SK-N-SH (cell line): ENCODE results near the gene SECTM1. TPM values are rescaled to one million over a fixed set of nuclear protein-coding genes. Genes with fewer than 3 reads are reported as not detected.

Experiments
- CTCF ChIA-PET: fragments of 300-600, 350-600 bp; formaldehyde crosslinking; extraction: SDS; loops from one replicate; lab custom pipeline; 2021; lab: Yijun Ruan, JAX
- POLR2A ChIA-PET: fragments of 350-600 bp; sonication (Branson Sonifier 250); formaldehyde crosslinking; extraction: SDS; loops from one replicate; lab custom pipeline; 2020; ENCODE audit warnings: antibody characterized with exemption, inconsistent platforms; lab: Yijun Ruan, JAX
- DNase-seq: peaks from one replicate; pipeline ENCODE4 v3.0.0; 2012
- H2AFZ ChIP-seq: fragments of 200-600 bp; sonication (generic); 2 replicates; pipeline ENCODE4 v1.8.1; 2016; ENCODE audit warnings: antibody characterized with exemption, mild to moderate bottlenecking, low read depth
- H3F3A ChIP-seq: fragments of 200-600 bp; sonication (generic); replicated peaks from 2 replicates; pipeline ENCODE3; 2016; ENCODE audit warnings: antibody characterized with exemption, mild to moderate bottlenecking; ENCODE audit not compliant: insufficient read depth
- H3K27ac ChIP-seq, 2 experiments: fragments of 200-500 bp in 1 of 2; fragments of 200-600 bp in 1 of 2; sonication (Bioruptor generic) in 1 of 2; sonication (generic), shearing (Covaris generic) in 1 of 2; 2 replicates each; pipeline versions ENCODE4 v1.5.1 to v1.6.1; 2014 to 2016; ENCODE audit warnings: low read depth in 2 of 2, inconsistent platforms in 1 of 2, low read length in 1 of 2, mild to moderate bottlenecking in 1 of 2, mixed read lengths in 1 of 2
- H3K27me3 ChIP-seq: fragments of 200-600 bp; sonication (generic), shearing (Covaris generic); 2 replicates; pipeline ENCODE4 v1.6.1; 2016; ENCODE audit warnings: mixed run types; ENCODE audit not compliant: insufficient read depth
- H3K36me3 ChIP-seq, 2 experiments: fragments of 200-500 bp in 1 of 2; fragments of 200-600 bp in 1 of 2; sonication (Bioruptor generic) in 1 of 2; sonication (generic) in 1 of 2; replicated peaks in 1 of 2; 2 replicates each; pipeline versions ENCODE3 to v1.5.1; 2014 to 2016; ENCODE audit warnings: low read length in 1 of 2, mild to moderate bottlenecking in 1 of 2; ENCODE audit not compliant: insufficient read depth in 2 of 2, control insufficient read depth in 1 of 2
- H3K4me1 ChIP-seq, 2 experiments: fragments of 200-500 bp in 1 of 2; fragments of 200-600 bp in 1 of 2; sonication (Bioruptor generic) in 1 of 2; sonication (generic), shearing (Covaris generic) in 1 of 2; 2 replicates each; pipeline versions ENCODE4 v1.5.1 to v1.6.1; 2014 to 2016; ENCODE audit warnings: low read depth in 1 of 2, low read length in 1 of 2, mixed run types in 1 of 2; ENCODE audit not compliant: insufficient read depth in 2 of 2, control insufficient read depth in 1 of 2
- H3K4me2 ChIP-seq: fragments of 200-600 bp; sonication (generic), shearing (Covaris generic); 2 replicates; pipeline ENCODE4 v1.6.1; 2017; ENCODE audit warnings: mixed run types
- H3K4me3 ChIP-seq, 2 experiments: fragments of 200-500 bp in 1 of 2; fragments of 200-600 bp in 1 of 2; sonication (Bioruptor generic) in 1 of 2; sonication (generic), shearing (Covaris generic) in 1 of 2; 2 replicates each; pipeline versions ENCODE4 v1.5.1 to v1.8.1; 2014 to 2016; ENCODE audit warnings: low read depth in 2 of 2, inconsistent platforms in 1 of 2, low read length in 1 of 2, mild to moderate bottlenecking in 1 of 2, mixed read lengths in 1 of 2, moderate library complexity in 1 of 2
- H3K79me2 ChIP-seq: fragments of 200-600 bp; sonication (generic); 2 replicates; pipeline ENCODE4 v1.8.1; 2017; ENCODE audit warnings: mild to moderate bottlenecking; ENCODE audit not compliant: insufficient read depth
- H3K9ac ChIP-seq: fragments of 200-600 bp; sonication (generic); 2 replicates; pipeline ENCODE4 v1.6.1; 2017; ENCODE audit warnings: mixed run types
- H3K9me2 ChIP-seq: fragments of 200-600 bp; sonication (generic); 2 replicates; pipeline ENCODE4 v1.6.1; 2017; ENCODE audit warnings: mixed run types
- H3K9me3 ChIP-seq: fragments of 200-600 bp; sonication (generic); 2 replicates; pipeline ENCODE4 v1.6.1; 2017; ENCODE audit warnings: mixed run types, mild to moderate bottlenecking, moderate library complexity
- H4K20me1 ChIP-seq: fragments of 200-600 bp; sonication (generic); 2 replicates; pipeline ENCODE4 v1.6.1; 2017; ENCODE audit warnings: mild to moderate bottlenecking, mixed run types; ENCODE audit not compliant: insufficient read depth
- CHD2 ChIP-seq: fragments of 150-350 bp; IDR thresholded peaks from 2 replicates; pipeline ENCODE4 v1.6.1; 2018; ENCODE audit warnings: low read length; ENCODE audit not compliant: partially characterized antibody
- ELF1 ChIP-seq: IDR thresholded peaks from 2 replicates; pipeline ENCODE4 v1.4.0; 2012
- EP300 ChIP-seq, 2 experiments: IDR thresholded peaks; 2 replicates each; pipeline versions ENCODE4 v1.4.0 to v1.6.1; 2012; ENCODE audit warnings: borderline replicate concordance in 1 of 2, low read depth in 1 of 2, low read length in 1 of 2
- EZH2phosphoT487 ChIP-seq: fragments of 200-600 bp; sonication (generic); IDR thresholded peaks from 2 replicates; pipeline ENCODE4 v1.6.1; 2017; ENCODE audit warnings: low read depth, mixed run types, mild to moderate bottlenecking, antibody characterized with exemption, moderate library complexity, borderline replicate concordance
- FOSL2 ChIP-seq: IDR thresholded peaks from 2 replicates; pipeline ENCODE4 v1.4.0; 2012; ENCODE audit warnings: low read depth, mild to moderate bottlenecking, moderate library complexity, borderline replicate concordance
- GATA2 ChIP-seq: sonication (generic); formaldehyde crosslinking; IDR thresholded peaks from 2 replicates; pipeline ENCODE4 v1.5.0; 2020; ENCODE audit warnings: mild to moderate bottlenecking, missing genetic modification reagents
- IRF3 ChIP-seq: fragments of 150-350 bp; IDR thresholded peaks from 2 replicates; pipeline ENCODE4 v1.6.1; 2016; ENCODE audit warnings: mild to moderate bottlenecking, low read depth, low read length
- JUND ChIP-seq: IDR thresholded peaks from 2 replicates; pipeline ENCODE4 v1.4.0; 2012
- MAX ChIP-seq: IDR thresholded peaks from 2 replicates; pipeline ENCODE4 v1.4.0; 2012; ENCODE audit warnings: low read depth
- MEF2A ChIP-seq: IDR thresholded peaks from 2 replicates; pipeline ENCODE4 v1.4.0; 2012; ENCODE audit warnings: low read depth, borderline replicate concordance
- MXI1 ChIP-seq: IDR thresholded peaks from 2 replicates; pipeline ENCODE4 v1.6.1; 2012; ENCODE audit warnings: mild to moderate bottlenecking, low read depth, low read length, improper control_type of control experiment
- NFIC ChIP-seq: IDR thresholded peaks from 2 replicates; pipeline ENCODE4 v1.4.0; 2012; ENCODE audit warnings: borderline replicate concordance
- POLR2AphosphoS5 ChIP-seq: IDR thresholded peaks from 2 replicates; pipeline ENCODE4 v1.6.1; 2012; ENCODE audit warnings: low read depth, low read length
- RCOR1 ChIP-seq: fragments of 150-350 bp; IDR thresholded peaks from 2 replicates; pipeline ENCODE4 v1.6.1; 2017; ENCODE audit warnings: antibody characterized with exemption, low read length
- REST ChIP-seq: IDR thresholded peaks from 2 replicates; pipeline ENCODE4 v1.6.1; 2012; ENCODE audit warnings: mild to moderate bottlenecking, low read depth, low read length, moderate library complexity
- RFX5 ChIP-seq: IDR thresholded peaks from 2 replicates; pipeline ENCODE4 v1.6.1; 2012; ENCODE audit warnings: mild to moderate bottlenecking, improper control_type of control experiment, low read length
- RXRA ChIP-seq: IDR thresholded peaks from 2 replicates; pipeline ENCODE4 v1.4.0; 2012; ENCODE audit warnings: low read depth, mild to moderate bottlenecking, borderline replicate concordance
- SIN3A ChIP-seq: IDR thresholded peaks from 2 replicates; pipeline ENCODE4 v1.6.1; 2012; ENCODE audit warnings: low read depth, mild to moderate bottlenecking, low read length, moderate library complexity, borderline replicate concordance
- TAF1 ChIP-seq: IDR thresholded peaks from 2 replicates; pipeline ENCODE4 v1.6.1; 2012; ENCODE audit warnings: low read depth, mild to moderate bottlenecking, low read length, moderate library complexity, borderline replicate concordance
- TCF12 ChIP-seq: IDR thresholded peaks from 2 replicates; pipeline ENCODE4 v1.4.0; 2012
- TEAD4 ChIP-seq: IDR thresholded peaks from 2 replicates; pipeline ENCODE4 v1.4.0; 2012; ENCODE audit warnings: mild to moderate bottlenecking, borderline replicate concordance; ENCODE audit not compliant: insufficient read depth
- ZBTB33 ChIP-seq: IDR thresholded peaks from 2 replicates; pipeline ENCODE4 v1.4.0; 2012; ENCODE audit warnings: low read depth, borderline replicate concordance
- WGBS: methylation state at CpG from one replicate; pipeline ENCODE4 v1.1.6; 2017; ENCODE audit warnings: low lambda C conversion rate; 5-methylcytosine and 5-hydroxymethylcytosine counted together
- polyA plus RNA-seq, 3 experiments: library from polyadenylated mRNA; depleted of rRNA; stranded (reverse); fragments of >200 nt; gene quantifications; 2 replicates each; pipeline ENCODE4 v1.2.3, GENCODE V29; 2012
- TF ChIP-seq, protein P1 (sequence below): fragments of 150-350 bp; IDR thresholded peaks from 2 replicates; pipeline ENCODE4 v1.6.1; 2017; ENCODE audit warnings: antibody characterized with exemption, low read length, low read depth, borderline replicate concordance
- TF ChIP-seq, protein P2 (sequence below): IDR thresholded peaks from 2 replicates; pipeline ENCODE4 v1.4.0; 2012; ENCODE audit warnings: low read depth, borderline replicate concordance

The SECTM1 gene
- polyA plus RNA-seq, 1 of the 3 experiments (the other 2 are of a cell fraction) = 3.8 TPM

GRCh38 chr17:82351713-82352488, 18.3 kb upstream of the SECTM1 start:
- no peaks in the 10 kb centered on the region for H3F3A ChIP-seq
- H3K9ac ChIP-seq = no peak overlapping the region
- no peaks in the 10 kb centered on the region for H3K9me3 ChIP-seq
- no peaks in the 10 kb centered on the region for H4K20me1 ChIP-seq
- no peak overlapping the region for H3K27ac ChIP-seq
- H3K4me2 ChIP-seq = no peak overlapping the region
- no peaks in the 10 kb centered on the region for H3K36me3 ChIP-seq
- WGBS = 45% methylated on average over 21 of the region's 26 CpGs
- no peaks in the 10 kb centered on the region for H3K9me2 ChIP-seq
- H3K79me2 ChIP-seq = no peaks in the 10 kb centered on the region
- no peaks in the 10 kb centered on the region; the same call in 1 of the 2 replicates for H3K27me3 ChIP-seq
- POLR2A ChIA-PET = no interaction called here
- peaks cover 0 to 10% of the 10 kb centered on the region in 2 experiments; a peak in 1 of 4 replicates for H3K4me1 ChIP-seq
- no peak overlapping the region; a peak in 1 of 4 replicates for H3K4me3 ChIP-seq
- no peak overlapping the region for H2AFZ ChIP-seq
- CTCF ChIA-PET = interaction anchor here (0.6 to 5.8 kb wide), 43 partner anchors 8 to 230 kb away, joined by 3 to 124 read pairs (median 4); partner anchors contain the start of genes HEXD, OGFOD3, SECTM1 and UTS2R
- peak; percentile 97 for DNase-seq
- peak; percentile 70; the same call in 1 of the 2 replicates for TF ChIP-seq REST
- TF ChIP-seq, protein P1, sequence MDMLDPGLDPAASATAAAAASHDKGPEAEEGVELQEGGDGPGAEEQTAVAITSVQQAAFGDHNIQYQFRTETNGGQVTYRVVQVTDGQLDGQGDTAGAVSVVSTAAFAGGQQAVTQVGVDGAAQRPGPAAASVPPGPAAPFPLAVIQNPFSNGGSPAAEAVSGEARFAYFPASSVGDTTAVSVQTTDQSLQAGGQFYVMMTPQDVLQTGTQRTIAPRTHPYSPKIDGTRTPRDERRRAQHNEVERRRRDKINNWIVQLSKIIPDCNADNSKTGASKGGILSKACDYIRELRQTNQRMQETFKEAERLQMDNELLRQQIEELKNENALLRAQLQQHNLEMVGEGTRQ = no peak
- TF ChIP-seq MEF2A = no peak
- peak; percentile 23 for TF ChIP-seq CHD2
- no peak for TF ChIP-seq SIN3A
- TF ChIP-seq EZH2phosphoT487 = no peak
- TF ChIP-seq ZBTB33 = no peak
- peak; percentile 58 for TF ChIP-seq RCOR1
- TF ChIP-seq EP300 (IDR thresholded peaks at IDR 0.05; ENCODE audit: borderline replicate concordance in 1 of 2, low read depth in 1 of 2, low read length in 1 of 2) = peak in 1 of 2 experiments; percentile 41; a peak in 1 of 4 replicates
- no peak for TF ChIP-seq ELF1
- TF ChIP-seq, protein P2, sequence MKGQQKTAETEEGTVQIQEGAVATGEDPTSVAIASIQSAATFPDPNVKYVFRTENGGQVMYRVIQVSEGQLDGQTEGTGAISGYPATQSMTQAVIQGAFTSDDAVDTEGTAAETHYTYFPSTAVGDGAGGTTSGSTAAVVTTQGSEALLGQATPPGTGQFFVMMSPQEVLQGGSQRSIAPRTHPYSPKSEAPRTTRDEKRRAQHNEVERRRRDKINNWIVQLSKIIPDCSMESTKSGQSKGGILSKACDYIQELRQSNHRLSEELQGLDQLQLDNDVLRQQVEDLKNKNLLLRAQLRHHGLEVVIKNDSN = no peak
- TF ChIP-seq JUND = no peak
- TF ChIP-seq RXRA = no peak
- no peak for TF ChIP-seq TAF1
- TF ChIP-seq TEAD4 = no peak
- TF ChIP-seq MXI1 = peak; percentile 69
- no peak for TF ChIP-seq IRF3
- peak; percentile 97 for TF ChIP-seq RFX5
- no peak for TF ChIP-seq FOSL2
- TF ChIP-seq TCF12 = no peak
- no peak for TF ChIP-seq GATA2 (CRISPR knock-in tag)
- no peak for TF ChIP-seq NFIC
- TF ChIP-seq POLR2AphosphoS5 = no peak
- no peak for TF ChIP-seq MAX
